HG02623 (cell line): ENCODE measurements around the gene UQCC5.

Source experiments
- ATAC-seq: cut with Tn5 transposase; IDR thresholded peaks from one replicate; pipeline ENCODE4 v1.9.1; 2021; ENCODE audit warnings: moderate library complexity; ENCODE audit not compliant: unreplicated experiment

The UQCC5 gene

GRCh38 chr3:52558436-52558835, 22.0 kb downstream of the UQCC5 start:
- no peak for ATAC-seq

- no peak for ATAC-seq
These were observed 24.8 kb downstream of the UQCC5 start for GRCh38 chr3:52561028-52561747.

GRCh38 chr3:52563984-52564383, 27.6 kb downstream of the UQCC5 start:
- no peak for ATAC-seq

GRCh38 chr3:52568069-52568468, 31.7 kb downstream of the UQCC5 start:
- ATAC-seq, result no peak

DNA sequence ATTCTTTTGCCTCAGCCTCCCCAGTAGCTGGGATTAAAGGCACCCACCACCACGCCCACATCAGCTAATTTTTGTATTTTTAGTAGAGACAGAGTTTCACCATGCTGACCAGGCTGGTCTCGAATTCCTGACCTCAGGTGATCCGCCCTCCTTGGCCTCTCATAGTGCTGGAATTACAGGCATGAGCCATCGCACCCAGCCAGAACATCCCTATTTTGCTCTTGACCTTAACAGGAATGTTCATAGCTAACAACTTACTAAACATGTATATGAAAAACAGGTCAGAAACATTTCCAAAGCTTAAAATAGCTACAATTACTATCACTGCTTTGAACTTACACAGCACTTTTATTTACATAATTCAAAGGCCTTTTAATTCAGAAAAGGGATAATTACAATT, 33.7 kb downstream of the UQCC5 start:
- no peak for ATAC-seq

GRCh38 chr3:52572221-52572620, 35.8 kb downstream of the UQCC5 start:
- ATAC-seq, result no peak

- ATAC-seq, result no peak
These were observed 37.9 kb downstream of the UQCC5 start for GRCh38 chr3:52574056-52574965.
